H1 (cell line): ENCODE data around the gene INAFM1. TPM values are rescaled to one million over a fixed set of nuclear protein-coding genes. Genes with fewer than 3 reads are reported as not detected.

ENCODE experiments used
- CTCF ChIA-PET: fragments of 300-600 bp; sonication (Branson Sonifier 250); formaldehyde crosslinking; loops from one replicate; lab custom pipeline; 2021; ENCODE audit not compliant: partially characterized antibody; lab: Charles Lee
- POLR2A ChIA-PET: fragments of 300-600 bp; sonication (Branson Sonifier 250); formaldehyde crosslinking; loops from one replicate; lab custom pipeline; 2021; ENCODE audit warnings: inconsistent platforms; ENCODE audit not compliant: partially characterized antibody; lab: Charles Lee
- DNase-seq, 2 experiments: peaks; one replicate each; pipeline versions ENCODE4 v3.0.0 to v3.0.0-alpha.2; 2010 to 2022; ENCODE audit warnings: low spot score in 2 of 2, low read depth in 1 of 2, mixed read lengths in 1 of 2
- FAIRE-seq: peaks from 2 replicates; lab custom pipeline; 2011; peaks lifted over from hg19 to GRCh38; lab: Jason Lieb, UNC
- H2AFZ ChIP-seq: 2 replicates; pipeline ENCODE4 v1.8.1; 2012; ENCODE audit warnings: low read length, inconsistent platforms
- H2AK5ac ChIP-seq: 2 replicates; pipeline ENCODE4 v1.6.1; 2013; ENCODE audit warnings: low read depth, low read length
- H2BK120ac ChIP-seq: replicated peaks from 2 replicates; pipeline ENCODE3; 2013; ENCODE audit warnings: low read depth, low read length, inconsistent platforms
- H2BK12ac ChIP-seq: 2 replicates; pipeline ENCODE4 v1.6.1; 2013; ENCODE audit warnings: low read depth, low read length
- H2BK15ac ChIP-seq: 2 replicates; pipeline ENCODE4 v1.6.1; 2013; ENCODE audit warnings: low read length
- H2BK20ac ChIP-seq: 2 replicates; pipeline ENCODE4 v1.6.1; 2013; ENCODE audit warnings: low read length
- H2BK5ac ChIP-seq: 2 replicates; pipeline ENCODE4 v1.6.1; 2013; ENCODE audit warnings: low read depth, low read length
- H3K14ac ChIP-seq: 2 replicates; pipeline ENCODE4 v1.6.1; 2013; ENCODE audit warnings: inconsistent platforms; ENCODE audit not compliant: insufficient read length
- H3K18ac ChIP-seq: 2 replicates; pipeline ENCODE4 v1.6.1; 2013; ENCODE audit warnings: low read length; ENCODE audit errors: extremely low read depth
- H3K23ac ChIP-seq: 2 replicates; pipeline ENCODE4 v1.6.1; 2013; ENCODE audit warnings: inconsistent platforms; ENCODE audit not compliant: insufficient read length
- H3K23me2 ChIP-seq: 2 replicates; pipeline ENCODE4 v1.6.1; 2013; ENCODE audit warnings: low read depth, low read length
- H3K27ac ChIP-seq: 2 replicates; pipeline ENCODE4 v1.6.1; 2011; ENCODE audit warnings: low read depth, low read length, inconsistent platforms
- H3K27me3 ChIP-seq, 4 experiments: replicated peaks in 1 of 4; 1 replicate in 1 of 4; 2 replicates in 3 of 4; pipeline versions ENCODE4 v1.6.1 to v1.8.1; 2011 to 2013; ENCODE audit warnings: low read length in 3 of 4, mild to moderate bottlenecking in 3 of 4, inconsistent platforms in 2 of 4, mixed read lengths in 2 of 4, moderate library complexity in 1 of 4; ENCODE audit not compliant: control insufficient read depth in 3 of 4, insufficient read depth in 3 of 4; ENCODE audit errors: extremely low read depth in 1 of 4
- H3K36me3 ChIP-seq, 4 experiments: 2 replicates each; pipeline versions ENCODE4 v1.6.1 to v1.8.1; 2011 to 2013; ENCODE audit warnings: mild to moderate bottlenecking in 4 of 4, low read length in 3 of 4, moderate library complexity in 2 of 4, control low read depth in 1 of 4, inconsistent platforms in 1 of 4; ENCODE audit not compliant: insufficient read depth in 4 of 4, control insufficient read depth in 2 of 4
- H3K4ac ChIP-seq: replicated peaks from 2 replicates; pipeline ENCODE3; 2013; ENCODE audit warnings: low read length, low read depth, mixed read lengths, inconsistent platforms; ENCODE audit not compliant: insufficient read length
- H3K4me1 ChIP-seq, 4 experiments: replicated peaks in 1 of 4; 1 replicate in 1 of 4; 2 replicates in 3 of 4; pipeline versions ENCODE4 v1.6.1 to v1.8.1; 2011 to 2013; ENCODE audit warnings: low read length in 3 of 4, inconsistent platforms in 2 of 4, mixed read lengths in 1 of 4; ENCODE audit not compliant: insufficient read depth in 4 of 4, control insufficient read depth in 3 of 4
- H3K4me2 ChIP-seq, 2 experiments: 2 replicates each; pipeline versions ENCODE4 v1.6.1 to v1.8.1; 2011 to 2013; ENCODE audit warnings: low read depth in 2 of 2, low read length in 2 of 2, control low read depth in 1 of 2, inconsistent platforms in 1 of 2, mild to moderate bottlenecking in 1 of 2; ENCODE audit not compliant: insufficient read depth in 1 of 2
- H3K4me3 ChIP-seq, 4 experiments: fragments of 200-600, 300-600 bp in 1 of 4; sonication (generic), shearing (Covaris generic), sonication (Bioruptor Twin) in 1 of 4; 2 replicates each; pipeline versions ENCODE4 v1.5.1 to v1.8.1; 2011 to 2016; ENCODE audit warnings: low read length in 4 of 4, low read depth in 3 of 4, control low read depth in 2 of 4, inconsistent platforms in 2 of 4, mild to moderate bottlenecking in 2 of 4, mixed read lengths in 1 of 4, moderate library complexity in 1 of 4; ENCODE audit not compliant: insufficient read depth in 2 of 4; ENCODE audit errors: extremely low read depth in 1 of 4
- H3K56ac ChIP-seq: replicated peaks from 2 replicates; pipeline ENCODE3; 2013; ENCODE audit warnings: low read depth, mild to moderate bottlenecking, mixed read lengths, low read length, inconsistent platforms; ENCODE audit not compliant: insufficient read length
- H3K79me1 ChIP-seq: 2 replicates; pipeline ENCODE4 v1.6.1; 2013; ENCODE audit warnings: low read depth, low read length, control low read depth
- H3K79me2 ChIP-seq, 2 experiments: 2 replicates each; pipeline versions ENCODE4 v1.6.1 to v1.8.1; 2012 to 2013; ENCODE audit warnings: low read length in 2 of 2, mild to moderate bottlenecking in 2 of 2, inconsistent platforms in 1 of 2; ENCODE audit not compliant: insufficient read depth in 2 of 2, control insufficient read depth in 1 of 2
- H3K9ac ChIP-seq, 4 experiments: replicated peaks in 1 of 4; 1 replicate in 1 of 4; 2 replicates in 3 of 4; pipeline versions ENCODE4 v1.6.1 to v1.8.1; 2011 to 2013; ENCODE audit warnings: low read depth in 3 of 4, low read length in 3 of 4, control low read depth in 2 of 4, mild to moderate bottlenecking in 2 of 4, moderate library complexity in 2 of 4, inconsistent platforms in 1 of 4; ENCODE audit errors: extremely low read depth in 1 of 4
- H3K9me3 ChIP-seq, 2 experiments: 2 replicates each; pipeline versions ENCODE4 v1.6.1 to v1.8.1; 2012 to 2013; ENCODE audit warnings: mild to moderate bottlenecking in 2 of 2, moderate library complexity in 2 of 2, control low read depth in 1 of 2, inconsistent platforms in 1 of 2, low read depth in 1 of 2, low read length in 1 of 2, mixed read lengths in 1 of 2; ENCODE audit not compliant: insufficient read depth in 2 of 2
- H4K20me1 ChIP-seq, 2 experiments: replicated peaks in 1 of 2; 2 replicates each; pipeline versions ENCODE3 to v1.8.1; 2011 to 2013; ENCODE audit warnings: inconsistent platforms in 2 of 2, low read length in 2 of 2, mild to moderate bottlenecking in 1 of 2; ENCODE audit not compliant: insufficient read depth in 2 of 2, control insufficient read depth in 1 of 2
- H4K5ac ChIP-seq: 2 replicates; pipeline ENCODE4 v1.6.1; 2013; ENCODE audit warnings: low read length, low read depth, mixed read lengths, inconsistent platforms; ENCODE audit not compliant: insufficient read length
- H4K8ac ChIP-seq: 2 replicates; pipeline ENCODE4 v1.8.0; 2013; ENCODE audit warnings: mild to moderate bottlenecking, moderate library complexity, low read length, inconsistent platforms; ENCODE audit not compliant: insufficient read depth; ENCODE audit errors: extremely low read depth
- H4K91ac ChIP-seq: replicated peaks from 2 replicates; pipeline ENCODE3; 2013; ENCODE audit warnings: low read length, mixed read lengths, inconsistent platforms; ENCODE audit not compliant: insufficient read length
- ATF2 ChIP-seq: IDR thresholded peaks from 2 replicates; pipeline ENCODE4 v1.6.1; 2012; ENCODE audit warnings: low read length, inconsistent platforms
- ATF3 ChIP-seq: IDR thresholded peaks from 2 replicates; pipeline ENCODE4 v1.6.1; 2011; ENCODE audit warnings: low read depth, mild to moderate bottlenecking, low read length; ENCODE audit not compliant: insufficient read depth
- CEBPB ChIP-seq: IDR thresholded peaks from 2 replicates; pipeline ENCODE4 v1.6.1; 2012; ENCODE audit warnings: low read depth, low read length
- CTBP2 ChIP-seq: IDR thresholded peaks from 2 replicates; pipeline ENCODE4 v1.7.0; 2011; ENCODE audit warnings: borderline replicate concordance, mild to moderate bottlenecking, moderate library complexity, mixed read lengths, low read length; ENCODE audit not compliant: insufficient read depth, insufficient read length
- CTCF ChIP-seq, 3 experiments: IDR thresholded peaks; 1 replicate in 2 of 3; 2 replicates in 1 of 3; pipeline versions ENCODE4 v1.5.1 to v1.6.1; 2011; ENCODE audit warnings: low read length in 3 of 3, mild to moderate bottlenecking in 3 of 3, inconsistent platforms in 2 of 3, low read depth in 1 of 3, moderate library complexity in 1 of 3; ENCODE audit not compliant: insufficient read depth in 1 of 3; ENCODE audit errors: control extremely low read depth in 1 of 3
- KDM1A ChIP-seq: fragments of 200-600, 300-600 bp; sonication (generic); IDR thresholded peaks from 2 replicates; pipeline ENCODE4 v1.7.1; 2016; ENCODE audit warnings: mild to moderate bottlenecking, low read length, borderline replicate concordance
- SP2 ChIP-seq: IDR thresholded peaks from 2 replicates; pipeline ENCODE4 v1.6.1; 2012; ENCODE audit warnings: mild to moderate bottlenecking, low read length, inconsistent platforms
- WGBS, 2 experiments: shearing (Covaris generic) in 1 of 2; methylation state at CpG; one replicate each; pipeline versions ENCODE4 v1.1.6 to v1.1.7; 2013 to 2015; ENCODE audit warnings: low lambda C conversion rate in 2 of 2, mixed read lengths in 2 of 2, inconsistent platforms in 1 of 2, low coverage in 1 of 2, missing lambda C conversion rate in 1 of 2; ENCODE audit not compliant: insufficient replicate concordance in 2 of 2, insufficient coverage in 1 of 2, insufficient read length in 1 of 2; ENCODE audit errors: extremely low coverage in 1 of 2, missing lambda C conversion rate in 1 of 2; 5-methylcytosine and 5-hydroxymethylcytosine counted together
- polyA plus RNA-seq, 7 experiments: library from polyadenylated mRNA; depleted of rRNA in 3 of 7; stranded (reverse) in 5 of 7; unstranded in 2 of 7; fragments of >200 nt in 5 of 7; fragments of 200-250 nt in 2 of 7; gene quantifications; 1 replicate in 5 of 7; 2 replicates in 1 of 7; 4 replicates in 1 of 7; pipeline versions ENCODE4 v1.2.1 to v1.2.3, GENCODE V29; 2011 to 2013; ENCODE audit warnings: missing spikeins in 2 of 7, mixed read lengths in 2 of 7
- total RNA-seq: library from RNA; stranded (reverse); fragmentation: NEBNext Ultra II Directional; extraction: Animal tissue kit (Norgen Biotek cat#: 25700); gene quantifications from 2 replicates; pipeline ENCODE4 v1.2.1, GENCODE V29; 2021

The INAFM1 gene
- total and polyA plus RNA-seq, 2 of the 8 experiments (the other 6 are each of a cell fraction or from before 2014, with no cell fraction given) = 2.6 to 3.4 TPM

- Histone ChIP-seq H2BK12ac (no peak overlapping the region), H3K27ac (no peak overlapping the region), H3K79me1 (no peaks in the 10 kb centered on the region), H3K9ac (no peak overlapping the region), H2BK120ac (no peak overlapping the region), H3K27me3 (no peaks in the 10 kb centered on the region), H2BK5ac (no peak overlapping the region), H2BK20ac (no peak overlapping the region), H4K20me1 (no peaks in the 10 kb centered on the region), H3K4me1 (no peaks in the 10 kb centered on the region), H3K4me3 (no peak overlapping the region), H3K56ac (no peak overlapping the region), H3K23me2 (no peaks in the 10 kb centered on the region; the same call in 1 of the 2 replicates), H4K8ac (no peak overlapping the region), H3K18ac (no peak overlapping the region), H3K23ac (no peak overlapping the region), H2AFZ (no peak overlapping the region), H2BK15ac (no peak overlapping the region), H3K79me2 (no peaks in the 10 kb centered on the region), H3K36me3 (no peaks in the 10 kb centered on the region), H4K91ac (no peak overlapping the region), H4K5ac (no peak overlapping the region), H3K14ac (no peak overlapping the region), H3K4ac (no peak overlapping the region), H3K4me2 (no peak overlapping the region), H3K9me3 (no peaks in the 10 kb centered on the region), H2AK5ac (no peak overlapping the region)
- DNase-seq = no peak
- POLR2A ChIA-PET = interaction anchor here (1.3 kb wide), 1 partner anchor 21 kb away, joined by 4 read pairs; no protein-coding TSS in a partner anchor
- no peak for FAIRE-seq
- 90% methylated on average over 10 of the region's 10 CpGs; no CpG with 5 or more reads in 1 of the 2 experiments for WGBS, 2 experiments
- CTCF ChIA-PET = interaction anchor here (0.7 to 1.5 kb wide), 4 partner anchors 15 to 37 kb away, joined by 3 to 5 read pairs (median 3); no protein-coding TSS in a partner anchor
- no peak for TF ChIP-seq CTBP2
- no peak for TF ChIP-seq CEBPB
- no peak for TF ChIP-seq ATF2
- no peak for TF ChIP-seq KDM1A
- no peak for TF ChIP-seq CTCF (IDR thresholded peaks at IDR 0.05; ENCODE audit: control extremely low read depth in 1 of 3, insufficient read depth in 1 of 3, low read depth in 1 of 3, low read length in 3 of 3)
- TF ChIP-seq ATF3 = no peak
- no peak for TF ChIP-seq SP2
Measured at GRCh38 chr19:47313754-47314295, 39.1 kb downstream of the INAFM1 start.
